ENCODE measurements around the gene RTP5. TPM values are rescaled to one million over a fixed set of nuclear protein-coding genes. Genes with fewer than 3 reads are reported as not detected.

RTP5 gene
- total RNA-seq, 1 experiment from 2014 or later = not detected

DNA sequence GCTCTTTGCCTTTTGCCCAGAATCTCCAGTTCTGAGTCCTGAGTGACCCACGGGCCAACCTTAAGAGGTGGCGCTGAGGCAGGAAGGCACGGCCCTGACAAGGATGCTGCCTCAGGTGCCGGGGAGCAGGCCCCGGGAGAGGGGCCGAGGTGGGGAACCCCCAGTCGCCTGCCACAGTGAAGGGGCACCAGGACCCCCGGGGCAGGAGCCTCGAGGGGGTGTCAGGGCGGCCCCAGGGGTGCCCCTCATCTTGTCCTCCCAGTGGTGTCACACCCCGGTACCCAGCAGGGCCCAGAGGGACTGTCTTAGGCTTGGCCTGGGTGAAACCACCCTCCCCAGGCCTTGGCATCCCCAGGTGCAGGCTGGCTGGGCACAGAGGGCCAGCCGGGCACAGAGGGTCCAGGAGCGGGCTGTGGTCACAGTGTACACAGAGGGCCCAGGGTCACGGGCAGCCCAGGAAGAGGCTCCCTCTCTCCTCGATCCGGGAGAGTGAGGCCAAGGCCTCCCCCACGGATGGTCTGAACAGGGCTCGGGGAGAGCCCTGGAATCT lies 11.9 kb upstream of the RTP5 start (continued):
- TF ChIP-seq SIN3A (IDR thresholded peaks at IDR 0.05; ENCODE audit: low read depth) (no peak), POLR2AphosphoS5 (IDR thresholded peaks at IDR 0.05; ENCODE audit: low read depth, low read length) (no peak), CEBPB (IDR thresholded peaks at IDR 0.05; ENCODE audit: low read depth) (no peak), SRF (IDR thresholded peaks at IDR 0.05; ENCODE audit: low read depth) (no peak)
- TF ChIP-seq, protein P1, sequence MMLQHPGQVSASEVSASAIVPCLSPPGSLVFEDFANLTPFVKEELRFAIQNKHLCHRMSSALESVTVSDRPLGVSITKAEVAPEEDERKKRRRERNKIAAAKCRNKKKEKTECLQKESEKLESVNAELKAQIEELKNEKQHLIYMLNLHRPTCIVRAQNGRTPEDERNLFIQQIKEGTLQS (IDR thresholded peaks at IDR 0.05) = no peak

DNA sequence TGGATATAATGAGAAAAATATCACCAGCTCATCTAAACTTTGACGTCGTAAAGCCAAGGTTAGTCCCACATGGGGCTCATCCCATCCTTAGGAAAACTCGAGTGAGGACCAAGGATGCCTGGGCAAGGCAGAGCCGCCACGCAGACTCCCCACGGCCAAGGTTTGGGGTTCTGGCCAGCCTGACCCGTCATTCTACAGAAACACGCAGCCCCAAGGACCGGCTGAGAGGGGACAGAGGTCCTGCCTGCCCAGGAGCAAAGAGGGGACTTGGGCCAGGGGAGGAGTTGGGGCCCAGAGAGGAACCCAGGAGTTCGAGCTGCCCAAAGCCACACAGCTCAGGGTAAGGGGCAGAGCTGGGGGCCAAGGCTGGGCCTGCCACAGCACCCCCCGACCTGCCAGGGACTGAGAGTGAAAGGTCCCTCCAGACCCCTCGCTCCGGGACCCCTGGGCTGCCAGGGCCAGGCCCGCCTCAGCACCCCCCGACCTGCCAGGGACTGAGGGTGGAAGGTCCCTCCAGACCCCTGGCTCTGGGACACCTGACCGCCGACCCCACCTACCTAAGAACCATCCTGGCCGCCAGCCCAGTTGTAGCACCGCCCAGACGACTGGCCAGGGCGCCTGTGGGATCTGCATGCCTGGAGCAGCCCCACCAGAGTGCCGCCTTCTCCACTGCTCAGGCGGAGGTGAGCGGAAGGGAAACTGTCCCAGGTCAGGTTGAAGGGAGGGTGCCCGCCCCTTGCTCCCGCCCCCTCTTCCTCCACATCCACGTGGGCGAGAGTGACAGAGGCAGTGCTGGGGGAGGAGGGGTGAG lies 11.1 kb upstream of the RTP5 start, which contains the start of gene PDCD1:
TSS of gene PDCD1 (minus strand) at position 689 of the 811 bp plus-strand sequence. CDS start at position 633, 56 bp downstream.
- H3K36me3 ChIP-seq (ENCODE audit: control insufficient read depth in 1 of 2, insufficient read depth in 2 of 2, low read length in 2 of 2) = no peaks in the 10 kb centered on the region
- H3K9me2 ChIP-seq (ENCODE audit: insufficient read depth) = no peaks in the 10 kb centered on the region
- H3K27ac ChIP-seq (ENCODE audit: low read depth, low read length) = no peak within 1 kb of the TSS; the same call in 1 of the 2 replicates
- no peaks in the 10 kb centered on the region; a peak in 1 of 4 replicates for H3K4me1 ChIP-seq (ENCODE audit: control insufficient read depth in 1 of 2, insufficient read depth in 2 of 2, low read length in 2 of 2)
- H3K4me3 ChIP-seq (replicated peaks in 1 of 2; ENCODE audit: low read depth in 1 of 2, low read length in 2 of 2) = no peak within 1 kb of the TSS
- no peaks in the 10 kb centered on the region for H3K27me3 ChIP-seq (ENCODE audit: insufficient read depth, low read length)
- peak; percentile 34; the same call in 1 of the 2 replicates for ATAC-seq
- H3K9ac ChIP-seq (ENCODE audit: low read length) = no peak within 1 kb of the TSS
- H3K9me3 ChIP-seq (ENCODE audit: control insufficient read depth in 1 of 2, insufficient read depth in 1 of 2, low read depth in 1 of 2, low read length in 2 of 2) = no peaks in the 10 kb centered on the region
- no peaks in the 10 kb centered on the region for H4K20me1 ChIP-seq (ENCODE audit: insufficient read depth)
- no peak within 1 kb of the TSS for H2AFZ ChIP-seq (ENCODE audit: low read depth, low read length, poor library complexity, severe bottlenecking)
- ChIA-PET RAD21 (ENCODE audit: low non-redundant PET in 1 of 2, low total read pairs in 2 of 2, uncharacterized antibody in 2 of 2, unreplicated experiment in 2 of 2) (no interaction called here), POLR2A (no interaction called here), CTCF (no interaction called here)
- DNase-seq (ENCODE audit: low read depth, low spot score) = no peak
- H3K79me2 ChIP-seq (ENCODE audit: insufficient read depth, low read length) = no peaks in the 10 kb centered on the region
- no peak within 1 kb of the TSS for H3K4me2 ChIP-seq (ENCODE audit: low read length)
- no TSS peak for BruUV-seq (replicated peaks)
- intact Hi-C loops (cut with micrococcal nuclease) = no loop called here
- no peak for TF ChIP-seq CBX3 (IDR thresholded peaks at IDR 0.05; ENCODE audit: low read depth)
- TF ChIP-seq ZFX (IDR thresholded peaks at IDR 0.05) = no peak
- no peak for TF ChIP-seq SIN3A (IDR thresholded peaks at IDR 0.05; ENCODE audit: low read depth)
- TF ChIP-seq ZNF274 (IDR thresholded peaks at IDR 0.05; ENCODE audit: low read depth, low read length) = no peak
- TF ChIP-seq, protein P2, sequence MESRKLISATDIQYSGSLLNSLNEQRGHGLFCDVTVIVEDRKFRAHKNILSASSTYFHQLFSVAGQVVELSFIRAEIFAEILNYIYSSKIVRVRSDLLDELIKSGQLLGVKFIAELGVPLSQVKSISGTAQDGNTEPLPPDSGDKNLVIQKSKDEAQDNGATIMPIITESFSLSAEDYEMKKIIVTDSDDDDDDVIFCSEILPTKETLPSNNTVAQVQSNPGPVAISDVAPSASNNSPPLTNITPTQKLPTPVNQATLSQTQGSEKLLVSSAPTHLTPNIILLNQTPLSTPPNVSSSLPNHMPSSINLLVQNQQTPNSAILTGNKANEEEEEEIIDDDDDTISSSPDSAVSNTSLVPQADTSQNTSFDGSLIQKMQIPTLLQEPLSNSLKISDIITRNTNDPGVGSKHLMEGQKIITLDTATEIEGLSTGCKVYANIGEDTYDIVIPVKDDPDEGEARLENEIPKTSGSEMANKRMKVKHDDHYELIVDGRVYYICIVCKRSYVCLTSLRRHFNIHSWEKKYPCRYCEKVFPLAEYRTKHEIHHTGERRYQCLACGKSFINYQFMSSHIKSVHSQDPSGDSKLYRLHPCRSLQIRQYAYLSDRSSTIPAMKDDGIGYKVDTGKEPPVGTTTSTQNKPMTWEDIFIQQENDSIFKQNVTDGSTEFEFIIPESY (IDR thresholded peaks at IDR 0.05; ENCODE audit: extremely low read depth, insufficient replicate concordance, low read length) = no peak
- no peak for TF ChIP-seq RAD21 (IDR thresholded peaks at IDR 0.05; ENCODE audit: low read depth)
- no peak for TF ChIP-seq EGR1 (IDR thresholded peaks at IDR 0.05; ENCODE audit: low read depth)
- TF ChIP-seq, protein P3, sequence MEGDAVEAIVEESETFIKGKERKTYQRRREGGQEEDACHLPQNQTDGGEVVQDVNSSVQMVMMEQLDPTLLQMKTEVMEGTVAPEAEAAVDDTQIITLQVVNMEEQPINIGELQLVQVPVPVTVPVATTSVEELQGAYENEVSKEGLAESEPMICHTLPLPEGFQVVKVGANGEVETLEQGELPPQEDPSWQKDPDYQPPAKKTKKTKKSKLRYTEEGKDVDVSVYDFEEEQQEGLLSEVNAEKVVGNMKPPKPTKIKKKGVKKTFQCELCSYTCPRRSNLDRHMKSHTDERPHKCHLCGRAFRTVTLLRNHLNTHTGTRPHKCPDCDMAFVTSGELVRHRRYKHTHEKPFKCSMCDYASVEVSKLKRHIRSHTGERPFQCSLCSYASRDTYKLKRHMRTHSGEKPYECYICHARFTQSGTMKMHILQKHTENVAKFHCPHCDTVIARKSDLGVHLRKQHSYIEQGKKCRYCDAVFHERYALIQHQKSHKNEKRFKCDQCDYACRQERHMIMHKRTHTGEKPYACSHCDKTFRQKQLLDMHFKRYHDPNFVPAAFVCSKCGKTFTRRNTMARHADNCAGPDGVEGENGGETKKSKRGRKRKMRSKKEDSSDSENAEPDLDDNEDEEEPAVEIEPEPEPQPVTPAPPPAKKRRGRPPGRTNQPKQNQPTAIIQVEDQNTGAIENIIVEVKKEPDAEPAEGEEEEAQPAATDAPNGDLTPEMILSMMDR (IDR thresholded peaks at IDR 0.05 in 2 of 3, conservative IDR thresholded peaks at IDR 0.05 in 1 of 3; ENCODE audit: borderline replicate concordance in 1 of 3, insufficient read depth in 1 of 3, low read depth in 2 of 3, low read length in 2 of 3) = no peak
- TF ChIP-seq, protein P4, sequence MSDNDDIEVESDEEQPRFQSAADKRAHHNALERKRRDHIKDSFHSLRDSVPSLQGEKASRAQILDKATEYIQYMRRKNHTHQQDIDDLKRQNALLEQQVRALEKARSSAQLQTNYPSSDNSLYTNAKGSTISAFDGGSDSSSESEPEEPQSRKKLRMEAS (IDR thresholded peaks at IDR 0.05) = no peak
- TF ChIP-seq, protein P1 (IDR thresholded peaks at IDR 0.05) = no peak
- no peak for TF ChIP-seq POLR2A (IDR thresholded peaks at IDR 0.05; ENCODE audit: borderline replicate concordance, extremely low read depth, insufficient read depth, insufficient read length)
- no peak for TF ChIP-seq TCF7L2 (IDR thresholded peaks at IDR 0.05; ENCODE audit: borderline replicate concordance, extremely low read depth, insufficient read depth, insufficient read length)

All from HCT116 (cell line).